Stimulated activated CD8-positive, alpha-beta memory T cell treated with anti-CD3 and anti-CD28 coated beads, Interleukin-12 subunit alpha, Interleukin-12 subunit beta, amount 100 ng/mL, for 24 hours (primary cell): Measurements from ENCODE around the gene KLF14.
"Not testable (repeated sequence)": the region's sequence is repeated elsewhere in the genome, so short reads cannot be mapped to it uniquely, and the experiment has no call there.

Experiments
- DNase-seq: peaks from one replicate; pipeline ENCODE4 v3.0.0-alpha.2; 2020; ENCODE audit errors: extremely low read depth

The KLF14 gene

GRCh38 chr7:130733931-130734814, at the start of gene KLF14:
KLF14 (minus strand) TSS chr7:130734207; CDS start chr7:130734033, 174 bp downstream.
- DNase-seq, result no peak

GRCh38 chr7:130781346-130781745, 47.3 kb upstream of the KLF14 start:
- no peak for DNase-seq

- DNase-seq, result no peak
These were observed 43.4 kb upstream of the KLF14 start for GRCh38 chr7:130777426-130777825.

GRCh38 chr7:130772456-130772855, 38.4 kb upstream of the KLF14 start:
- DNase-seq, result not testable (repeated sequence)

- no peak for DNase-seq
These were observed 34.8 kb upstream of the KLF14 start for GRCh38 chr7:130768854-130769253.

- not testable (repeated sequence) for DNase-seq
These were observed 30.6 kb upstream of the KLF14 start for GRCh38 chr7:130764569-130764968.

- no peak for DNase-seq
These were observed 24.5 kb upstream of the KLF14 start for GRCh38 chr7:130758429-130759056.

- no peak for DNase-seq
These were observed 22.3 kb upstream of the KLF14 start for GRCh38 chr7:130756316-130756715.

GRCh38 chr7:130752424-130752823, 18.4 kb upstream of the KLF14 start:
- DNase-seq, result no peak

GRCh38 chr7:130750755-130751154, 16.7 kb upstream of the KLF14 start:
- no peak for DNase-seq

- DNase-seq, result no peak
These were observed 14.8 kb upstream of the KLF14 start for GRCh38 chr7:130748531-130749389.

GRCh38 chr7:130741331-130741995, 7.5 kb upstream of the KLF14 start:
- DNase-seq, result no peak

GRCh38 chr7:130740606-130741005, 6.6 kb upstream of the KLF14 start:
- DNase-seq, result no peak

GRCh38 chr7:130736298-130736900, 2.4 kb upstream of the KLF14 start:
- no peak for DNase-seq

- no peak for DNase-seq
These were observed 1.1 kb upstream of the KLF14 start for GRCh38 chr7:130734815-130735716.

GRCh38 chr7:130732980-130733930, 752 bp downstream of the KLF14 start:
- DNase-seq, result no peak

- DNase-seq, result no peak
These were observed 10.2 kb downstream of the KLF14 start for GRCh38 chr7:130723784-130724183.

GRCh38 chr7:130721486-130722277, 12.3 kb downstream of the KLF14 start:
- DNase-seq, result no peak
